Mucosa of descending colon (tissue), 3 donors: Measurements from ENCODE around the gene RENBP. TPM values are rescaled to one million over a fixed set of nuclear protein-coding genes. Genes with fewer than 3 reads are reported as not detected.

Source experiments
- ATAC-seq: fragments of 200-7000 bp; cut with Tn5 transposase; one replicate; pipeline ENCODE4 v1.9.1; 2020; ENCODE audit warnings: mild to moderate bottlenecking, moderate library complexity
- DNase-seq, 3 donors: peaks; one replicate each; pipeline ENCODE4 v3.0.0-alpha.2; 2020
- H3K36me3 ChIP-seq: fragments of 200-600 bp; one replicate; pipeline ENCODE4 v1.8.0; 2021; ENCODE audit warnings: low read depth, mild to moderate bottlenecking
- H3K4me1 ChIP-seq: fragments of 200-600 bp; one replicate; pipeline ENCODE4 v1.8.0; 2021; ENCODE audit warnings: low read depth, mild to moderate bottlenecking
- H3K4me3 ChIP-seq: fragments of 200-600 bp; one replicate; pipeline ENCODE4 v1.8.0; 2021; ENCODE audit warnings: mild to moderate bottlenecking
- H3K9me3 ChIP-seq: fragments of 200-600 bp; one replicate; pipeline ENCODE4 v1.8.0; 2021; ENCODE audit warnings: mild to moderate bottlenecking
- CTCF ChIP-seq: fragments of 200-600 bp; IDR thresholded peaks from one replicate; pipeline ENCODE4 v1.8.0; 2022; ENCODE audit warnings: antibody characterized with exemption, mild to moderate bottlenecking
- intact Hi-C, 2 donors: fragments of 100-400 bp; cut with DNase I in 1 of 2; cut with micrococcal nuclease in 1 of 2; formaldehyde crosslinking; loops; one replicate each; pipeline versions ENCODE4 v1.11.0 to v1.11.1; 2022; cut with DNase I, micrococcal nuclease
- long read RNA-seq, 2 donors: library from polyadenylated mRNA; unstranded; transcript quantifications; one replicate each; pipeline ENCODE4 v2.0.0, GENCODE V29; 2019 to 2021
- total RNA-seq, 3 donors: library from RNA; stranded (reverse); fragmentation: NEBNext Ultra II Directional in 2 of 3; extraction: Animal tissue kit (Norgen Biotek cat#: 25700) in 2 of 3; gene quantifications; one replicate each; pipeline versions ENCODE4 v1.2.1 to v1.2.4, GENCODE V29; 2021 to 2023
- donor health status: DM: no; HTN: no; CAD: no; lungs with moderate emphysema.
- donor health status: DM: no; HTN: no; CAD: no.
- donor health status: DM: no; HTN: yes; CAD: no.

The RENBP gene
- total RNA-seq, result 10 to 100 TPM in 2 of 3 donors, 1 to 10 TPM in 1; 3.5 to 21.2 (median 10.2) TPM
- long read RNA-seq, donor 1, partial matches to known transcripts, result 7 of 8 reads
- long read RNA-seq, donor 1, other reads (novel, unspliced or antisense), result 1 of 8 reads
- long read RNA-seq, donor 2, result 0 reads

DNA sequence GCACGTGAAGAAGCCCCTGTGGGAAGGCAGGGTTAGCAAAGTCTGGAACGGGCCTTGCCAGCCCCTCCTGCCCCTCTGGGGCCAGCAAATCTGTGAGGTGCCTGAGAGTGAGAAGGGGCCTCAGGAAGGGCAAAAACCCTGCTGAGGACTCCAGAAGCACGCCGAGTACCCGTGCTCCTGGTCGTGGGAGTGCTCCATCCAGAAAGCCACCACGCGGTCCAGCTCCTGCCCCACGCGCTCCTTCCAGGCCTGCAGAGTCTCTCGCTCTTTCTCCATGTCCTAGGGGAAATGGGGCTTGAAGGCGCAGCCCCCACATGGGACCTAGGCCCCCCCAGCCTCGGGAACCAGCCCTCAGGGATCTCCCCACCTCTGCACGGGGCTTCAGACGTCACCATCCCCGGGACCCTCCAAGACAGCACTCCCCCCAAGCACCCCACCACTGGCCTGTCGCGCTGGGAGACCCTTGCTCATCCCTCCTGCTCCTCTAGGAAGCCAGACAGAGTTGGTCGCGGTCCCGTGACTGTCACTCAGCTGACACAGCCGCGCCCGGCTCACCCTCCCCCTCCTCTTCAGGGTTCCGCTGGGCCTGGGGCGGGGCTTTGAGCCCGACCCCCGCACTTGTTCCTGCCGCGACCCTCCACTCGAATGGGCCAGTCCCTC, at the start of gene RENBP:
Gene RENBP (minus strand): TSS at position 504 of the 660 bp plus-strand sequence. CDS start 33 bp downstream, at position 471.
- Histone ChIP-seq H3K9me3 (no peaks in the 10 kb centered on the region), H3K4me3 (no peak within 1 kb of the TSS), H3K4me1 (no peaks in the 10 kb centered on the region), H3K36me3 (no peaks in the 10 kb centered on the region)
- intact Hi-C loops, result no loop called here
- no peak for TF ChIP-seq CTCF
- ATAC-seq (peak; percentile 56), DNase-seq (peak; percentile 56 to 83 (median 64))

DNA sequence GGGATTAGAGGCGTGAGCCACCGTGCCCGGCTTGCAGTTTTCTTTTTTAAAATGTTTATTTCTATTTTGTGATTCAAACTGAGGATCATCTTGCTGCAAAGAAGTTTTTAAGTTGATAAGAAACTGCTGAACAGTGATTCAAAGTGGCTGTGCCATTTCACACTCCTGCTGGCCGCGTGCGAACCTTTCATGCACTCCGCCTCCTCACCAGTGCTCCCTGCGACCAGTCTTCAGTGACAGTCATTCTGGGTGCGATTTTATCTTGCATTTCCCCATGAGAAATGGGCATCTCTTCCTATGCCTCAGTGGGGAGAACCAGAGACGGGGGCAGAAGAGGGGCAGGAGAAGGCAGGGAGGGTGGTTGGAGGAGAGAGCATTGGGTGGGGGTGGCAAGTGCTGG, 49.5 kb upstream of the RENBP start:
- H3K36me3 ChIP-seq, result no peaks in the 10 kb centered on the region
- no peak for TF ChIP-seq CTCF
- intact Hi-C loops, result no loop called here

GRCh38 chrX:153993079-153993478, 48.6 kb upstream of the RENBP start:
- no peaks in the 10 kb centered on the region for H3K9me3 ChIP-seq
- no peaks in the 10 kb centered on the region for H3K4me1 ChIP-seq
- no peak for TF ChIP-seq CTCF
- intact Hi-C loops, result no loop called here
- H3K36me3 ChIP-seq, result no peaks in the 10 kb centered on the region
- H3K4me3 ChIP-seq, result no peak overlapping the region
- DNase-seq (no peak), ATAC-seq (no peak)

More for the DNA sequence above, 49.5 kb upstream of the RENBP start:
- H3K4me1 ChIP-seq, result no peaks in the 10 kb centered on the region
- no peak for DNase-seq
- ATAC-seq, result no peak
- H3K9me3 ChIP-seq, result no peaks in the 10 kb centered on the region
- H3K4me3 ChIP-seq, result no peak overlapping the region

DNA sequence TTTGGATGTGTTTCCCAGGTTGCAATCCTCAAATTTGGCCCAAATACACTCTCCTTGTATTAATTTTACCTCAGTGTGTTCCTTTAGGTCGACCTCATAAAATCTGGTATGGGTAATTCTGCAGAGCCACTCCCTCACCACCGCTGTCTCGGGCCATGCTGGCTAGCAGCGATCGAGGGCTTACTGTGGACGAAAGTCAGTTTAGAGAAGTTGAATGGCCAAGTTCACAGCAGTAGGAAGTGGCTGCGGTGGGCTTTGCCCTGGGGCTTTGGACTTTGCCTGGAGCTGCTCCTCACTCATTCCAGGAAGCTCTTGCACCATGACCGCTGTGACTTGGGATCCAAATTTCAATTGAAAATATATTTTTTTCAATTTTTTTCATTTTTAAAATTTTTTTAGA, 47.7 kb upstream of the RENBP start:
- no peaks in the 10 kb centered on the region for H3K4me1 ChIP-seq
- DNase-seq (peak in 1 of 3 donors; percentile 14), ATAC-seq (no peak)
- no peaks in the 10 kb centered on the region for H3K9me3 ChIP-seq
- intact Hi-C loops, result no loop called here
- H3K36me3 ChIP-seq, result no peaks in the 10 kb centered on the region
- no peak for TF ChIP-seq CTCF
- H3K4me3 ChIP-seq, result no peak overlapping the region

DNA sequence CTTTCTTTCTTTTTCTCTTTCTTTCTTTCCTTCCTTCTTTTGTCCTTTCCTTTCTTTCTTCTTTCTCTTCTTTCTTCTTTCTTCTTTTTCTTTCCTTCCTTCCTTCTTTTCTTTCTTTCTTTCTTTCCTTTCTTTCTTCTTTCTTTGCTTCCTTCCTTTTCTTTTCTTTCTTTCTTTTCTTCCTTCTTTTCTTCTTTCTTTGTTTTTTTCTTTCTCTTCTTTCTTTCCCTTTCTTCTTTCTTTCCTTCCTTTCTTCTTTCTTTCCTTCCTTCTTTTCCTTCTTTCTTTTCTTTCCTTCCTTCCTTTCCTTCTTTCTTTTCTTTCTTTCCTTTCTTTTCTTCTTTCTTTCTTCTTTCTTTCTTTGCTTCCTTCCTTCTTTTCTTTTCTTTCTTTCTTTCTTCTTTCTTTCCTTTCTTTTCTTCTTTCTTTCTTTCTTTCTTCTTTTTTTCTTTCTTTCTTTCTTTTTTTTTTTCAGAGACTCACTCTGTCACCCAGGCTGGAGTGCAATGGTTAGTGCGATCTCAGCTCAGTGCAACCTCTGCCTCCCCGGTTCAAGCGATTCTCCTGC, 46.7 kb upstream of the RENBP start:
- TF ChIP-seq CTCF, result no peak
- Histone ChIP-seq H3K9me3 (no peaks in the 10 kb centered on the region), H3K4me3 (no peak overlapping the region), H3K4me1 (no peaks in the 10 kb centered on the region), H3K36me3 (no peaks in the 10 kb centered on the region)
- ATAC-seq (no peak), DNase-seq (no peak)
- intact Hi-C loops, result no loop called here
